OCI-LY7 (cell line): ENCODE measurements around the gene CALR3. TPM values are rescaled to one million over a fixed set of nuclear protein-coding genes. Genes with fewer than 3 reads are reported as not detected.

ENCODE experiments used
- BruUV-seq: library from RNA; stranded (reverse); fragments of 400-500 nt; replicated peaks from 2 replicates; lab custom pipeline; 2021; lab: Mats Ljungman, UMichigan
- CTCF ChIA-PET: fragments of 300-600 bp; sonication (Branson Sonifier 250); formaldehyde crosslinking; loops from one replicate; lab custom pipeline; 2022; ENCODE audit warnings: antibody characterized with exemption; ENCODE audit not compliant: unreplicated experiment; lab: Charles Lee
- POLR2A ChIA-PET: fragments of 300-600 bp; sonication (Branson Sonifier 250); formaldehyde crosslinking; loops from one replicate; lab custom pipeline; 2022; ENCODE audit warnings: antibody characterized with exemption; lab: Charles Lee
- DNase-seq: peaks from one replicate; pipeline ENCODE4 v3.0.0-alpha.2; 2015; ENCODE audit warnings: low spot score
- H2AFZ ChIP-seq: fragments of 200-600 bp; sonication (generic), shearing (Covaris generic); 2 replicates; pipeline ENCODE4 v1.6.1; 2014; ENCODE audit warnings: mild to moderate bottlenecking, antibody characterized with exemption, low read length, moderate library complexity
- H3K27ac ChIP-seq: fragments of 200-600 bp; sonication (generic); 2 replicates; pipeline ENCODE4 v1.5.1; 2014; ENCODE audit warnings: mixed run types, low read depth, mild to moderate bottlenecking, moderate library complexity, low read length, inconsistent platforms; ENCODE audit not compliant: poor library complexity, severe bottlenecking
- H3K36me3 ChIP-seq: fragments of 200-600 bp; sonication (generic); 2 replicates; pipeline ENCODE4 v1.6.1; 2014; ENCODE audit warnings: mild to moderate bottlenecking, antibody characterized with exemption, low read length, moderate library complexity, mixed read lengths; ENCODE audit not compliant: insufficient read depth
- H3K4me1 ChIP-seq: fragments of 200-600 bp; sonication (generic); 2 replicates; pipeline ENCODE4 v1.5.1; 2014; ENCODE audit warnings: mild to moderate bottlenecking, low read length; ENCODE audit not compliant: insufficient read depth, poor library complexity, severe bottlenecking
- H3K4me2 ChIP-seq: fragments of 200-600 bp; sonication (generic); 2 replicates; pipeline ENCODE4 v1.6.1; 2014; ENCODE audit warnings: mild to moderate bottlenecking, low read length
- H3K4me3 ChIP-seq: fragments of 200-600 bp; sonication (generic); 2 replicates; pipeline ENCODE4 v1.5.1; 2014; ENCODE audit warnings: mild to moderate bottlenecking, low read depth, low read length; ENCODE audit not compliant: poor library complexity, severe bottlenecking
- H3K79me2 ChIP-seq: fragments of 200-600 bp; sonication (generic); 2 replicates; pipeline ENCODE4 v1.6.1; 2016; ENCODE audit warnings: low read depth, mild to moderate bottlenecking, low read length, moderate library complexity, mixed read lengths; ENCODE audit not compliant: insufficient read depth
- H3K9me2 ChIP-seq: fragments of 200-600 bp; sonication (generic); 2 replicates; pipeline ENCODE4 v1.6.1; 2016; ENCODE audit warnings: mild to moderate bottlenecking, low read length, mixed read lengths; ENCODE audit not compliant: insufficient read depth
- H3K9me3 ChIP-seq: fragments of 200-600 bp; sonication (generic); 2 replicates; pipeline ENCODE4 v1.6.1; 2014; ENCODE audit warnings: mild to moderate bottlenecking, mixed run types, low read length, mixed read lengths
- H4K20me1 ChIP-seq: fragments of 200-600 bp; sonication (generic); 2 replicates; pipeline ENCODE4 v1.6.1; 2014; ENCODE audit warnings: mild to moderate bottlenecking, antibody characterized with exemption, low read length, moderate library complexity, mixed read lengths; ENCODE audit not compliant: insufficient read depth
- EZH2phosphoT487 ChIP-seq: fragments of 200-600 bp; sonication (generic); IDR thresholded peaks from 2 replicates; pipeline ENCODE4 v1.6.1; 2018; ENCODE audit warnings: low read depth, borderline replicate concordance, mild to moderate bottlenecking, mixed run types, antibody characterized with exemption, low read length, moderate library complexity, mixed read lengths
- intact Hi-C: fragments of 100-400 bp; cut with micrococcal nuclease; formaldehyde crosslinking; loops from one replicate; pipeline ENCODE4 v1.10.0; 2022; ENCODE audit not compliant: unreplicated experiment
- total RNA-seq, 2 experiments: library from RNA; depleted of rRNA in 1 of 2; stranded (reverse); fragments of >200 nt in 1 of 2; shearing (Covaris generic) in 1 of 2; gene quantifications; 2 replicates each; pipeline ENCODE4 v1.2.3, GENCODE V29; 2014 to 2022
- TF ChIP-seq, protein P1 (sequence below): fragments of 200-600 bp; sonication (generic); conservative IDR thresholded peaks from 2 replicates; pipeline ENCODE4 v1.5.1; 2014; ENCODE audit warnings: mild to moderate bottlenecking, antibody characterized with exemption, low read length, moderate library complexity, mixed read lengths

The CALR3 gene
- total RNA-seq, 2 experiments from 2014 or later = not detected

- BruUV-seq = no TSS peak
- Histone ChIP-seq H3K4me3 (no peak overlapping the region), H3K79me2 (peaks cover 97% of the 10 kb centered on the region), H3K9me3 (no peaks in the 10 kb centered on the region), H3K4me1 (peaks cover 62% of the 10 kb centered on the region), H3K9me2 (no peaks in the 10 kb centered on the region), H4K20me1 (peaks cover 8% of the 10 kb centered on the region), H3K36me3 (peaks cover 21% of the 10 kb centered on the region), H3K27ac (no peak overlapping the region), H2AFZ (no peak overlapping the region), H3K4me2 (no peak overlapping the region)
- no peak for DNase-seq
- ChIA-PET POLR2A (interaction anchor here (1.1 kb wide), 1 partner anchor 12 kb away, joined by 4 read pairs; no protein-coding TSS in a partner anchor), CTCF (no interaction called here)
- intact Hi-C loops = no loop called here
- TF ChIP-seq EZH2phosphoT487 = no peak
- TF ChIP-seq, protein P1, sequence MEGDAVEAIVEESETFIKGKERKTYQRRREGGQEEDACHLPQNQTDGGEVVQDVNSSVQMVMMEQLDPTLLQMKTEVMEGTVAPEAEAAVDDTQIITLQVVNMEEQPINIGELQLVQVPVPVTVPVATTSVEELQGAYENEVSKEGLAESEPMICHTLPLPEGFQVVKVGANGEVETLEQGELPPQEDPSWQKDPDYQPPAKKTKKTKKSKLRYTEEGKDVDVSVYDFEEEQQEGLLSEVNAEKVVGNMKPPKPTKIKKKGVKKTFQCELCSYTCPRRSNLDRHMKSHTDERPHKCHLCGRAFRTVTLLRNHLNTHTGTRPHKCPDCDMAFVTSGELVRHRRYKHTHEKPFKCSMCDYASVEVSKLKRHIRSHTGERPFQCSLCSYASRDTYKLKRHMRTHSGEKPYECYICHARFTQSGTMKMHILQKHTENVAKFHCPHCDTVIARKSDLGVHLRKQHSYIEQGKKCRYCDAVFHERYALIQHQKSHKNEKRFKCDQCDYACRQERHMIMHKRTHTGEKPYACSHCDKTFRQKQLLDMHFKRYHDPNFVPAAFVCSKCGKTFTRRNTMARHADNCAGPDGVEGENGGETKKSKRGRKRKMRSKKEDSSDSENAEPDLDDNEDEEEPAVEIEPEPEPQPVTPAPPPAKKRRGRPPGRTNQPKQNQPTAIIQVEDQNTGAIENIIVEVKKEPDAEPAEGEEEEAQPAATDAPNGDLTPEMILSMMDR = no peak
These were observed 30.7 kb downstream of the CALR3 start for GRCh38 chr19:16465239-16465638.

- no TSS peak for BruUV-seq
- Histone ChIP-seq H3K9me2 (no peaks in the 10 kb centered on the region), H2AFZ (no peak overlapping the region), H3K27ac (no peak overlapping the region), H3K79me2 (peaks cover 97% of the 10 kb centered on the region), H4K20me1 (peaks cover 12% of the 10 kb centered on the region), H3K36me3 (peaks cover 17% of the 10 kb centered on the region), H3K4me3 (no peak overlapping the region), H3K9me3 (no peaks in the 10 kb centered on the region), H3K4me1 (peaks cover 62% of the 10 kb centered on the region), H3K4me2 (no peak overlapping the region)
- intact Hi-C loops = no loop called here
- ChIA-PET CTCF (no interaction called here), POLR2A (interaction anchor here (0.8 to 0.9 kb wide), 2 partner anchors 28 to 109 kb away, joined by 3 read pairs; no protein-coding TSS in a partner anchor)
- DNase-seq = no peak
- TF ChIP-seq, protein P1 = no peak
- TF ChIP-seq EZH2phosphoT487 = no peak
These were observed 31.9 kb downstream of the CALR3 start for GRCh38 chr19:16463991-16464575.

DNA sequence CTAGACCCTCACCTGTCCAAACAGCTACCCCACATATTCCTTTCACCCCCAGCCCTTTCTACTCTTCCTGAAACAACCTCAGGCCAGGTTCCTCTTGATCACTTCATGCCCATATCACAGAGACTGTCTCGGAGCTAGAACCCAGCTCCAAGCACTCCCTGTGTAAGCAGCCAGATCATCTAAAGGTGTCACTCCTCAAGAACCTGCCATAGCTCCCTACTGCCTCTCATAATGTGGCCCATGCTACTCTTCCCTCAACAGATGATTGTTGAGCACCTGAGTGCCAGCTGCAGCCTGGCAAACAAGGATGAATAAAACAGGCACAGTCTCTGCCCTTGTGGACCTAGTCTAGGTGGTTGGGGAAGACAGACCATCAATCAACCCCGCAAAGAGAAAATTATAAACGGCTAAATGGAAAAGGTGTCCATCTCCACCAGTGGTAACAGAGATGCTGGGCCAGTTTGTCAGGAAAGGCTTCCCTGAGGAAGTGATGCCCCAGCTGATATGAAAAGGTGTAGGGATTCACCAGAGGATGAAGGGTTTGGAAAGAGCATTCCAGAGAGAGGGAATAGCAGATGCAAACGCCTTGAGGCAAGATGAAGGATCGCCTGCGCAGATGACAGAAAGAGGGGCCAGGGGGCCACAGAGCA, 32.5 kb downstream of the CALR3 start:
- CTCF ChIA-PET = no interaction called here
- peaks cover 12% of the 10 kb centered on the region for H4K20me1 ChIP-seq

More for the DNA sequence above, 32.5 kb downstream of the CALR3 start:
- peaks cover 17% of the 10 kb centered on the region for H3K36me3 ChIP-seq
- intact Hi-C loops = no loop called here
- peaks cover 62% of the 10 kb centered on the region for H3K4me1 ChIP-seq
- no TSS peak for BruUV-seq
- H3K4me3 ChIP-seq = no peak overlapping the region
- H3K27ac ChIP-seq = peak overlapping the region; percentile 7
- H3K4me2 ChIP-seq = 0 out of 2 replicates have a peak overlapping the region, but pooled peaks have one; percentile 5
- H3K9me3 ChIP-seq = no peaks in the 10 kb centered on the region
- no peaks in the 10 kb centered on the region for H3K9me2 ChIP-seq
- no peak overlapping the region for H2AFZ ChIP-seq
- peaks cover 97% of the 10 kb centered on the region for H3K79me2 ChIP-seq
- no peak for DNase-seq
- TF ChIP-seq EZH2phosphoT487 = no peak
- TF ChIP-seq, protein P1 = no peak
- POLR2A ChIA-PET = interaction anchor here (0.6 to 0.8 kb wide), 2 partner anchors 28 to 110 kb away, joined by 3 to 7 read pairs; no protein-coding TSS in a partner anchor
